Endodermal cell (in vitro differentiated cells): ENCODE measurements around the gene RASAL3. TPM values are rescaled to one million over a fixed set of nuclear protein-coding genes. Genes with fewer than 3 reads are reported as not detected.
A peak's percentile ranks its signal among the peaks of the same experiment; 100 is the strongest.

Source experiments
- DNase-seq: peaks from one replicate; pipeline ENCODE4 v3.0.0-alpha.2; 2017
- H3K27ac ChIP-seq: 2 replicates; pipeline ENCODE4 v1.5.1; 2013; ENCODE audit warnings: mild to moderate bottlenecking, low read depth, low read length, moderate library complexity
- H3K27me3 ChIP-seq: 2 replicates; pipeline ENCODE4 v1.6.1; 2013; ENCODE audit warnings: mild to moderate bottlenecking, low read length, moderate library complexity; ENCODE audit not compliant: insufficient read depth, control insufficient read depth, poor library complexity, severe bottlenecking
- H3K36me3 ChIP-seq: 2 replicates; pipeline ENCODE4 v1.7.0; 2013; ENCODE audit warnings: mild to moderate bottlenecking, low read length, moderate library complexity; ENCODE audit not compliant: control insufficient read depth, insufficient read depth
- H3K4me1 ChIP-seq: one replicate; pipeline ENCODE4 v1.7.0; 2013; ENCODE audit warnings: low read length; ENCODE audit not compliant: control insufficient read depth, insufficient read depth
- H3K4me3 ChIP-seq: 2 replicates; pipeline ENCODE4 v1.5.1; 2013; ENCODE audit warnings: mild to moderate bottlenecking, low read length, moderate library complexity
- H3K9ac ChIP-seq: 2 replicates; pipeline ENCODE4 v1.6.1; 2013; ENCODE audit warnings: mild to moderate bottlenecking, low read length, moderate library complexity; ENCODE audit not compliant: poor library complexity, severe bottlenecking; ENCODE audit errors: extremely low read depth
- H3K9me3 ChIP-seq: 2 replicates; pipeline ENCODE4 v1.6.1; 2013; ENCODE audit warnings: mild to moderate bottlenecking, low read length, moderate library complexity; ENCODE audit not compliant: control insufficient read depth
- H3K27ac Mint-ChIP-seq: 2 replicates; pipeline ENCODE4 v1.8.0; 2020; ENCODE audit warnings: mixed read lengths
- H3K27me3 Mint-ChIP-seq: 2 replicates; pipeline ENCODE4 v1.8.0; 2021; ENCODE audit warnings: mild to moderate bottlenecking, mixed read lengths; ENCODE audit not compliant: insufficient read depth
- H3K36me3 Mint-ChIP-seq: 2 replicates; pipeline ENCODE4 v1.8.0; 2020; ENCODE audit warnings: low read depth, mixed read lengths
- H3K4me1 Mint-ChIP-seq: 2 replicates; pipeline ENCODE4 v1.8.0; 2020; ENCODE audit warnings: mixed read lengths
- H3K4me3 Mint-ChIP-seq: 2 replicates; pipeline ENCODE4 v1.8.0; 2020; ENCODE audit warnings: mild to moderate bottlenecking, moderate library complexity, mixed read lengths
- H3K9me3 Mint-ChIP-seq: 2 replicates; pipeline ENCODE4 v1.8.0; 2020; ENCODE audit warnings: mild to moderate bottlenecking, mixed read lengths
- WGBS, 2 experiments: methylation state at CpG; one replicate each; pipeline versions ENCODE4 v1.1.5 to v1.1.7; 2013; ENCODE audit warnings: missing lambda C conversion rate in 2 of 2, mixed read lengths in 1 of 2; ENCODE audit not compliant: insufficient coverage in 1 of 2, insufficient read length in 1 of 2; 5-methylcytosine and 5-hydroxymethylcytosine counted together
- total RNA-seq, 2 donors: library from RNA; stranded (reverse); fragmentation: NEBNext Ultra II Directional in 1 of 2; extraction: Animal tissue kit (Norgen Biotek cat#: 25700) in 1 of 2; gene quantifications; 2 replicates in 1 of 2; 3 replicates in 1 of 2; pipeline ENCODE4 v1.2.1, GENCODE V29; 2021
- TF ChIP-seq, protein P1 (sequence below): fragments of 200-600 bp; sonication (generic); conservative IDR thresholded peaks from 2 replicates; pipeline ENCODE4 v1.5.0; 2021; ENCODE audit warnings: antibody characterized with exemption, mild to moderate bottlenecking

RASAL3 gene
- total RNA-seq, 2 donors from 2014 or later = not detected

DNA sequence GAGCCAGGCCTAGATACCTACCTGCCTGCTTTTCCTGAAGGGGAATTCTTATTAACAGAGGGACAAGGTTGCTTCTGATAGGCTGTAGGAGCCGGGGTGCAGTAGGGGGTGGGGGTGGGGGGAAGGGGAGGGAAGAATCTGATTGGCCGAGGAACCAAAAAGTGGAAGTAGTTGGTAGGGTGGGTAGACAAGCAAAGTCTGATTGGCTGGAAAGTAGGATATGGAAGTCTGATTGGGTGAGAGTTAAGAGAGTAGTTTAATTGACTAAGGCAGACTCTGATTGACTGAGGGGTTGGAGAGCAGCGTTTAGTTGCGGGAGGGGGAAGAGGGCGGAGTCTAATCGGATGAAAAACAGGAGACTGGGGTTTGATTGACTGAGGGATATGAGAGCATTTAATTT is 34.6 kb upstream of the RASAL3 start:
- TF ChIP-seq, protein P1, sequence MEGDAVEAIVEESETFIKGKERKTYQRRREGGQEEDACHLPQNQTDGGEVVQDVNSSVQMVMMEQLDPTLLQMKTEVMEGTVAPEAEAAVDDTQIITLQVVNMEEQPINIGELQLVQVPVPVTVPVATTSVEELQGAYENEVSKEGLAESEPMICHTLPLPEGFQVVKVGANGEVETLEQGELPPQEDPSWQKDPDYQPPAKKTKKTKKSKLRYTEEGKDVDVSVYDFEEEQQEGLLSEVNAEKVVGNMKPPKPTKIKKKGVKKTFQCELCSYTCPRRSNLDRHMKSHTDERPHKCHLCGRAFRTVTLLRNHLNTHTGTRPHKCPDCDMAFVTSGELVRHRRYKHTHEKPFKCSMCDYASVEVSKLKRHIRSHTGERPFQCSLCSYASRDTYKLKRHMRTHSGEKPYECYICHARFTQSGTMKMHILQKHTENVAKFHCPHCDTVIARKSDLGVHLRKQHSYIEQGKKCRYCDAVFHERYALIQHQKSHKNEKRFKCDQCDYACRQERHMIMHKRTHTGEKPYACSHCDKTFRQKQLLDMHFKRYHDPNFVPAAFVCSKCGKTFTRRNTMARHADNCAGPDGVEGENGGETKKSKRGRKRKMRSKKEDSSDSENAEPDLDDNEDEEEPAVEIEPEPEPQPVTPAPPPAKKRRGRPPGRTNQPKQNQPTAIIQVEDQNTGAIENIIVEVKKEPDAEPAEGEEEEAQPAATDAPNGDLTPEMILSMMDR = no peak
- Histone ChIP-seq H3K27me3 (no peaks in the 10 kb centered on the region), H3K36me3 (no peaks in the 10 kb centered on the region), H3K9me3 (peaks cover 19% of the 10 kb centered on the region), H3K9ac (no peak overlapping the region), H3K4me3 (no peak overlapping the region), H3K4me1 (no peaks in the 10 kb centered on the region), H3K27ac (no peak overlapping the region)
- Mint-ChIP-seq H3K9me3 (peaks cover 70% of the 10 kb centered on the region), H3K4me1 (no peaks in the 10 kb centered on the region), H3K27me3 (no peaks in the 10 kb centered on the region), H3K36me3 (peaks cover 2% of the 10 kb centered on the region), H3K4me3 (no peak overlapping the region), H3K27ac (no peak overlapping the region)
- WGBS, 2 experiments = 82 to 87% methylated on average over 4 to 6 of the region's 6 CpGs
- DNase-seq = peak; percentile 69

DNA sequence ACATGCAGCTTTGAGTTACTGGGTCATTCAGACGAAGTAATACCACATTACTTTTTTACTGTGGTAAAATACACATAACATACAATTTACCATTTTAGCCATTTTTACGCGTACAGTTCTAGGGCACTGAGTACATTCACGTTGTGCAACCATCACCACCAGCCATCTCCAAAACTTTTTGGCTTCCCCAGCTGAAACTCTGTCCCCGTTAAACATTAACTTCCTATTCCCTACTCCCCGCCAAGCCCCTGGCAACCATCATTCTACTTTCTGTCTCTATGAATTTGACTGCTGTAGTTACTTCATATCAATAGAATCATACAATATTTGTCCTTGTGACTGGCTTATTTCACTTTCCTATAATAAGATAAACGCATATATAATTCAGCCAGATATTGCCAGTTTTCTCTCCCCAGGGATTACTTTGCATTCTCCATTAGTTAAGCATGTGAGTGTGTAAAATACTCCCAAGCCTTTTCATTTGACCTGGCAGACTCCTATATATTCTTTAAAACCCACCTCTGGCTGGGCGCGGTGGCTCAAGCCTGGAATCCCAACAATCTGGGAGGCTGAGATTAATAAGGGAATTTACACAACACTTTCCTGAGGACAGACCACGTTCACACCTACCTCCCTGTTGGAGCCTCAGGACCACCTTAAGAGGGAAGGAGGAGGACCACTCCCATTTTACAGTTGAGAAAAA is 34.0 kb upstream of the RASAL3 start:
- no peaks in the 10 kb centered on the region for H3K27me3 Mint-ChIP-seq
- WGBS, 2 experiments = 51 to 81% methylated on average over 4 to 10 of the region's 10 CpGs

DNA sequence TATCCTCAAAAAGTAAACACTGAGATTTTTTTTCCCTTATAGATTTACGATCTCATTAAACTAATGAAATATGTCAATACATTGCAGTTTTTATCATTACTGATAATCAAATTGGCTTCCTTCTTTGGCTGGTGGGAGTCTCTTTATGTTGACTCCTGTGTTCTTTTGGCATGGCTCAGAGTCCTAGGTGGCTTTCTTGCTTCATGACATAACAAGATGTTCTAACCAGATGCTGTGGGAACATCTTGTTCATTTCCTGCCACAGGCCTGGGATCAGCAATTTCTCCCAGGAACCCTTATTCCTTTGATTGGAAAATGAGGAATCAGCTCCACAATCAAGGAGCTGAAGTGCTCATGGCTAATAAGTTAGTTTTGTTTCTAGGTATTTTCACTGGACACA is 30.8 kb upstream of the RASAL3 start:
- Histone ChIP-seq H3K9ac (no peak overlapping the region), H3K27ac (no peak overlapping the region), H3K4me3 (no peak overlapping the region), H3K36me3 (no peaks in the 10 kb centered on the region), H3K4me1 (no peaks in the 10 kb centered on the region), H3K27me3 (no peaks in the 10 kb centered on the region), H3K9me3 (peaks cover 6% of the 10 kb centered on the region)
- DNase-seq = no peak
- no peaks in the 10 kb centered on the region for H3K4me1 Mint-ChIP-seq
- no peak overlapping the region for H3K27ac Mint-ChIP-seq
- TF ChIP-seq, protein P1 = no peak
- WGBS, 2 experiments = 85% methylated on average over 1 of the region's 1 CpG; no CpG with 5 or more reads in 1 of the 2 experiments
- H3K36me3 Mint-ChIP-seq = peaks cover 2% of the 10 kb centered on the region
- no peaks in the 10 kb centered on the region for H3K27me3 Mint-ChIP-seq
- H3K4me3 Mint-ChIP-seq = no peak overlapping the region
- peaks cover 52% of the 10 kb centered on the region for H3K9me3 Mint-ChIP-seq

More for the DNA sequence above, 34.0 kb upstream of the RASAL3 start:
- Histone ChIP-seq H3K4me3 (no peak overlapping the region), H3K9ac (no peak overlapping the region), H3K4me1 (no peaks in the 10 kb centered on the region), H3K27ac (no peak overlapping the region), H3K9me3 (peaks cover 16% of the 10 kb centered on the region), H3K36me3 (no peaks in the 10 kb centered on the region), H3K27me3 (no peaks in the 10 kb centered on the region)
- H3K36me3 Mint-ChIP-seq = peaks cover 2% of the 10 kb centered on the region
- no peak overlapping the region for H3K27ac Mint-ChIP-seq
- no peaks in the 10 kb centered on the region for H3K4me1 Mint-ChIP-seq
- DNase-seq = no peak
- TF ChIP-seq, protein P1 = no peak
- no peak overlapping the region for H3K4me3 Mint-ChIP-seq
- H3K9me3 Mint-ChIP-seq = peaks cover 71% of the 10 kb centered on the region
